Endothelial cell of umbilical vein (primary cell): ENCODE data around the gene NSG2. TPM values are rescaled to one million over a fixed set of nuclear protein-coding genes. Genes with fewer than 3 reads are reported as not detected.

Experiments
- BruUV-seq: library from RNA; stranded (reverse); fragments of 400-500 nt; replicated peaks from 2 replicates; lab custom pipeline; 2021; lab: Mats Ljungman, UMichigan
- CTCF ChIA-PET: fragments of 300-600, 350-600 bp; sonication (Branson Sonifier 250); formaldehyde crosslinking; loops from one replicate; lab custom pipeline; 2021; ENCODE audit warnings: antibody characterized with exemption, inconsistent platforms; lab: Charles Lee
- POLR2A ChIA-PET: fragments of 300-600, 350-600 bp; sonication (Branson Sonifier 250); formaldehyde crosslinking; loops from one replicate; lab custom pipeline; 2021; ENCODE audit warnings: antibody characterized with exemption, inconsistent platforms; lab: Charles Lee
- DNase-seq: peaks from one replicate; pipeline ENCODE4 v3.0.0-alpha.2; 2011; ENCODE audit warnings: low read depth, low spot score
- FAIRE-seq: peaks from 2 replicates; lab custom pipeline; 2011; peaks lifted over from hg19 to GRCh38; lab: Jason Lieb, UNC
- H2AFZ ChIP-seq: 2 replicates; pipeline ENCODE4 v1.6.0; 2012; ENCODE audit warnings: low read depth, low read length, control low read depth, inconsistent platforms
- H3K27ac ChIP-seq: 2 replicates; pipeline ENCODE4 v1.5.1; 2011; ENCODE audit warnings: low read depth, mild to moderate bottlenecking, control low read depth, low read length, moderate library complexity; ENCODE audit not compliant: insufficient read depth
- H3K27me3 ChIP-seq, 2 experiments: 2 replicates each; pipeline versions ENCODE4 v1.6.0 to v1.6.1; 2011; ENCODE audit warnings: low read length in 2 of 2, mixed read lengths in 1 of 2; ENCODE audit not compliant: control insufficient read depth in 2 of 2, insufficient read depth in 2 of 2
- H3K36me3 ChIP-seq, 2 experiments: 2 replicates in 1 of 2; 3 replicates in 1 of 2; pipeline ENCODE4 v1.5.1; 2011; ENCODE audit warnings: low read length in 2 of 2, mild to moderate bottlenecking in 1 of 2, moderate library complexity in 1 of 2; ENCODE audit not compliant: control insufficient read depth in 2 of 2, insufficient read depth in 2 of 2; ENCODE audit errors: extremely low read depth in 1 of 2
- H3K4me1 ChIP-seq: 3 replicates; pipeline ENCODE4 v1.5.1; 2011; ENCODE audit warnings: mild to moderate bottlenecking, low read length; ENCODE audit not compliant: control insufficient read depth, insufficient read depth; ENCODE audit errors: extremely low read depth
- H3K4me2 ChIP-seq: 2 replicates; pipeline ENCODE4 v1.6.1; 2011; ENCODE audit warnings: low read length, control low read depth, mixed read lengths; ENCODE audit not compliant: insufficient read depth
- H3K4me3 ChIP-seq, 3 experiments: fragments of 200-600 bp in 1 of 3; sonication (generic), shearing (Covaris generic) in 1 of 3; replicated peaks in 1 of 3; 2 replicates each; pipeline ENCODE4 v1.5.1; 2011 to 2016; ENCODE audit warnings: control low read depth in 3 of 3, low read length in 3 of 3, mild to moderate bottlenecking in 2 of 3, inconsistent platforms in 1 of 3, low read depth in 1 of 3, moderate library complexity in 1 of 3; ENCODE audit not compliant: insufficient read depth in 1 of 3
- H3K79me2 ChIP-seq: 2 replicates; pipeline ENCODE4 v1.6.0; 2012; ENCODE audit warnings: low read length, inconsistent platforms; ENCODE audit not compliant: control insufficient read depth, insufficient read depth
- H3K9ac ChIP-seq: replicated peaks from 2 replicates; pipeline ENCODE3; 2011; ENCODE audit warnings: low read length, control low read depth; ENCODE audit not compliant: insufficient read depth; ENCODE audit errors: extremely low read depth
- H3K9me1 ChIP-seq: replicated peaks from 3 replicates; pipeline ENCODE4 v1.6.0; 2011; ENCODE audit warnings: mild to moderate bottlenecking, low read length; ENCODE audit not compliant: control insufficient read depth, insufficient read depth; ENCODE audit errors: extremely low read depth
- H3K9me3 ChIP-seq: replicated peaks from 2 replicates; pipeline ENCODE4 v1.5.1; 2012; ENCODE audit warnings: low read length, inconsistent platforms; ENCODE audit not compliant: control insufficient read depth, insufficient read depth
- H4K20me1 ChIP-seq: replicated peaks from 2 replicates; pipeline ENCODE3; 2011; ENCODE audit warnings: mild to moderate bottlenecking, low read length; ENCODE audit not compliant: control insufficient read depth, insufficient read depth; ENCODE audit errors: extremely low read depth
- EZH2 ChIP-seq: IDR thresholded peaks from 2 replicates; pipeline ENCODE4 v1.6.1; 2012; ENCODE audit warnings: borderline replicate concordance, low read depth, mild to moderate bottlenecking, moderate library complexity, low read length, inconsistent platforms; ENCODE audit not compliant: severe bottlenecking
- FOS ChIP-seq: IDR thresholded peaks from 2 replicates; pipeline ENCODE4 v1.6.1; 2011; ENCODE audit warnings: mild to moderate bottlenecking, low read length, moderate library complexity, borderline replicate concordance; ENCODE audit not compliant: insufficient read depth
- GATA2 ChIP-seq: IDR thresholded peaks from 2 replicates; pipeline ENCODE4 v1.7.0; 2011; ENCODE audit warnings: low read depth, mild to moderate bottlenecking, moderate library complexity, mixed read lengths, low read length; ENCODE audit not compliant: insufficient read length, insufficient read depth
- JUN ChIP-seq: IDR thresholded peaks from 2 replicates; pipeline ENCODE4 v1.6.1; 2011; ENCODE audit warnings: borderline replicate concordance, low read depth; ENCODE audit not compliant: insufficient read length, insufficient read depth
- MYC ChIP-seq: IDR thresholded peaks from one replicate; pipeline ENCODE4 v1.6.1; 2011; ENCODE audit warnings: mild to moderate bottlenecking, low read depth, low read length
- POLR2A ChIP-seq: IDR thresholded peaks from 2 replicates; pipeline ENCODE4 v1.6.1; 2012; ENCODE audit warnings: low read depth, mild to moderate bottlenecking, control low read depth, low read length
- POLR2AphosphoS5 ChIP-seq: IDR thresholded peaks from 2 replicates; pipeline ENCODE4 v1.6.1; 2012; ENCODE audit warnings: low read depth, mild to moderate bottlenecking, control low read depth, low read length, moderate library complexity; ENCODE audit not compliant: insufficient read depth
- dilution Hi-C: fragments of 300-500 bp; cut with MboI; formaldehyde crosslinking; loops from one replicate; pipeline ENCODE4 v1.15.0; 2019; ENCODE audit warnings: low sequenced_read_pairs; ENCODE audit not compliant: extremely low pct_ligation_motif_present
- intact Hi-C: fragments of 100-400 bp; cut with micrococcal nuclease; formaldehyde crosslinking; loops from one replicate; pipeline ENCODE4 v1.10.0; 2022
- polyA plus RNA-seq, 4 experiments: library from polyadenylated mRNA; depleted of rRNA in 3 of 4; stranded (reverse) in 3 of 4; unstranded in 1 of 4; fragments of >200 nt; gene quantifications; 2 replicates each; pipeline versions ENCODE4 v1.2.1 to v1.2.3, GENCODE V29; 2011 to 2012; ENCODE audit warnings: missing spikeins in 1 of 4
- total RNA-seq: library from RNA; stranded (reverse); gene quantifications from 2 replicates; pipeline ENCODE4 v1.2.3, GENCODE V29; 2021
- TF ChIP-seq, protein P1 (sequence below), 2 donors: IDR thresholded peaks; 1 replicate in 1 of 2; 2 replicates in 1 of 2; pipeline ENCODE4 v1.5.1; 2011; ENCODE audit warnings: low read length in 2 of 2, mild to moderate bottlenecking in 2 of 2, moderate library complexity in 2 of 2, control low read depth in 1 of 2, inconsistent platforms in 1 of 2, low read depth in 1 of 2; ENCODE audit not compliant: insufficient read depth in 1 of 2; ENCODE audit errors: extremely low read depth in 1 of 2
- TF ChIP-seq, protein P2 (sequence below): IDR thresholded peaks from 2 replicates; pipeline ENCODE4 v1.6.1; 2011; ENCODE audit not compliant: insufficient read depth, insufficient read length

NSG2 gene
- total and polyA plus RNA-seq, 2 donors (not counting 3 experiments of a cell fraction or from before 2014, with no cell fraction given) = not detected

DNA sequence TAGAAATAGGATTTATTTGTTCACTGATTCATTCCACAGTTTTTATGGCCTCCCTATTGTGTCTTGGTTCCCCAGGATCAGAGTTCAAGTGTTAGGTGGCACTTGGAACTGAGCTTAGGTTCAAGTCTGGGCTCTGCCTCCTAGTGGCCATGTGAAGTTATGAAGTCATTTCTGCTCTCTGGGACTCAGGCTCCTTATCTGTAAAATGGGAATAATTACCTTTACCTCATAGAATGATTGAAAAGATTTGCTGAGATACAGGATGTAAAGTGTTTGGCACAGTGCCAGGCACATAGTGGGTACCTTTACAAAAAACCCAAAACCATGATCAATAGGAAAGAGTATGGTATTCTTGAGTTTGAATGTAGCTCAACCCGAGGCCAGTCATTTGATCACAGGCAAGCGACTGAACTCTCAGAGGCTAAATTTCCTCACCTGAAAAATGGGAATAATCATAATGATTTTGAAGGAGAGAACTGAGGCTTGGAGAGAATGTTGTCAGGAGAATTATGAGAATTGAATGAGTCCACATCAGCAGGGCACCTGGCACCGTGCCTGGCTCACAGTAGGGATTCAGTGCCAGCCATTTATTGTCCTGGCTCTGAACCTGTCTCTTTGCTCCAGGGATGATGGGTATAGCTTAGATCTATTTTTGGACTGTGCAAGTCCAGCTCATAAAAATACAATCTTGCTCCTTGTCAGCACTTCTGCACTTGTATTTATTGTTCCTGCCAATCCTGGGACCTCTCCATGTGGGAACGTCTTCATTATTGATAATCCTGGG lies 10.8 kb downstream of the NSG2 start:
- H3K4me2 ChIP-seq = no peak overlapping the region
- no peaks in the 10 kb centered on the region for H3K36me3 ChIP-seq
- intact Hi-C loops = no loop called here
- H4K20me1 ChIP-seq = no peaks in the 10 kb centered on the region
- H3K4me3 ChIP-seq = no peak overlapping the region
- dilution Hi-C loops = no loop called here
- no peak overlapping the region for H3K27ac ChIP-seq
- H3K9me1 ChIP-seq = no peaks in the 10 kb centered on the region
- no peak for DNase-seq
- no peaks in the 10 kb centered on the region for H3K27me3 ChIP-seq
- TF ChIP-seq, protein P1, sequence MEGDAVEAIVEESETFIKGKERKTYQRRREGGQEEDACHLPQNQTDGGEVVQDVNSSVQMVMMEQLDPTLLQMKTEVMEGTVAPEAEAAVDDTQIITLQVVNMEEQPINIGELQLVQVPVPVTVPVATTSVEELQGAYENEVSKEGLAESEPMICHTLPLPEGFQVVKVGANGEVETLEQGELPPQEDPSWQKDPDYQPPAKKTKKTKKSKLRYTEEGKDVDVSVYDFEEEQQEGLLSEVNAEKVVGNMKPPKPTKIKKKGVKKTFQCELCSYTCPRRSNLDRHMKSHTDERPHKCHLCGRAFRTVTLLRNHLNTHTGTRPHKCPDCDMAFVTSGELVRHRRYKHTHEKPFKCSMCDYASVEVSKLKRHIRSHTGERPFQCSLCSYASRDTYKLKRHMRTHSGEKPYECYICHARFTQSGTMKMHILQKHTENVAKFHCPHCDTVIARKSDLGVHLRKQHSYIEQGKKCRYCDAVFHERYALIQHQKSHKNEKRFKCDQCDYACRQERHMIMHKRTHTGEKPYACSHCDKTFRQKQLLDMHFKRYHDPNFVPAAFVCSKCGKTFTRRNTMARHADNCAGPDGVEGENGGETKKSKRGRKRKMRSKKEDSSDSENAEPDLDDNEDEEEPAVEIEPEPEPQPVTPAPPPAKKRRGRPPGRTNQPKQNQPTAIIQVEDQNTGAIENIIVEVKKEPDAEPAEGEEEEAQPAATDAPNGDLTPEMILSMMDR (IDR thresholded peaks at IDR 0.05; ENCODE audit: extremely low read depth in 1 of 2, insufficient read depth in 1 of 2, low read depth in 1 of 2, low read length in 2 of 2) = no peak
- no peak overlapping the region for H3K9ac ChIP-seq
- H2AFZ ChIP-seq = no peak overlapping the region
- ChIA-PET POLR2A (no interaction called here), CTCF (no interaction called here)
- no peak for FAIRE-seq
- no peaks in the 10 kb centered on the region for H3K9me3 ChIP-seq
- no TSS peak for BruUV-seq
- H3K79me2 ChIP-seq = no peaks in the 10 kb centered on the region
- H3K4me1 ChIP-seq = no peaks in the 10 kb centered on the region

DNA sequence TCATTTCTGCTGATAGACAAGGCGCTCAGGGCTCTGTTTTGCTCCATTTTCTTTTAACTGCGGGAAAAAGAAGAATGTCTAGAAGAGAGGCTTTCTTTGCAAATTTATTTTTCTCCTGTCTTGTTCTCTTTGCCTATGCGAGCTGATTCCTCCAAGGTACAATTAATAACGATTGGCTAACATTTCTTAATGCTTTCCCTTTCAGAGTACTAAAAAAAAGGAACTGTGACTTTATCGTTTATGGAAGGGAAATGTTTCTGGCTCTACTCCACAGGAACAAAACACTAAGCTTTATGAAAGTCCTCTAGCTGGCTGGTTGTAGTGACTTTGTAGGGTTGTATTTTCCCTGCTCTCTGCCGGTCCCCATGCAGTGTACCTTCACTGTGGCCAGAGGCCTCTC lies 11.7 kb downstream of the NSG2 start:
- ChIA-PET CTCF (no interaction called here), POLR2A (no interaction called here)
- FAIRE-seq = no peak
- DNase-seq = no peak
- no peaks in the 10 kb centered on the region for H3K79me2 ChIP-seq
- H3K27ac ChIP-seq = no peak overlapping the region
- H3K27me3 ChIP-seq = no peaks in the 10 kb centered on the region
- no peaks in the 10 kb centered on the region for H3K4me1 ChIP-seq
- no peak overlapping the region for H3K4me3 ChIP-seq
- intact Hi-C loops = no loop called here
- H3K9me3 ChIP-seq = no peaks in the 10 kb centered on the region
- no TSS peak for BruUV-seq
- no peaks in the 10 kb centered on the region for H3K36me3 ChIP-seq
- TF ChIP-seq MYC (no peak), FOS (no peak), EZH2 (no peak), POLR2A (no peak), POLR2AphosphoS5 (no peak), JUN (no peak), GATA2 (no peak)
- TF ChIP-seq, protein P1 (IDR thresholded peaks at IDR 0.05; ENCODE audit: extremely low read depth in 1 of 2, insufficient read depth in 1 of 2, low read depth in 1 of 2, low read length in 2 of 2) = no peak
- TF ChIP-seq, protein P2, sequence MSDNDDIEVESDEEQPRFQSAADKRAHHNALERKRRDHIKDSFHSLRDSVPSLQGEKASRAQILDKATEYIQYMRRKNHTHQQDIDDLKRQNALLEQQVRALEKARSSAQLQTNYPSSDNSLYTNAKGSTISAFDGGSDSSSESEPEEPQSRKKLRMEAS = no peak
- no peak overlapping the region for H3K4me2 ChIP-seq
- H2AFZ ChIP-seq = no peak overlapping the region
- no peaks in the 10 kb centered on the region for H4K20me1 ChIP-seq
- dilution Hi-C loops = no loop called here
- no peak overlapping the region for H3K9ac ChIP-seq
- no peaks in the 10 kb centered on the region for H3K9me1 ChIP-seq
